NCI-H446 (cell line): ENCODE measurements around the gene SIRPB2.

Experiments
- DNase-seq, 2 experiments: peaks; one replicate each; lab custom pipeline; 2025; lab: John Stamatoyannopoulos, UW

Gene SIRPB2

GRCh38 chr20:1471242-1471641, 20.0 kb downstream of the SIRPB2 start:
- no peak for DNase-seq

- DNase-seq: peak; percentile 65 to 85
These were observed 21.2 kb downstream of the SIRPB2 start for GRCh38 chr20:1469925-1470571.

- no peak for DNase-seq
These were observed 21.8 kb downstream of the SIRPB2 start for GRCh38 chr20:1469306-1469905.

- DNase-seq: no peak
These were observed 23.0 kb downstream of the SIRPB2 start for GRCh38 chr20:1468117-1468624.

- DNase-seq: no peak
These were observed 23.7 kb downstream of the SIRPB2 start for GRCh38 chr20:1467355-1468116.

GRCh38 chr20:1467082-1467354, 24.2 kb downstream of the SIRPB2 start:
- DNase-seq: no peak

- peak; percentile 71 to 96 for DNase-seq
These were observed 24.8 kb downstream of the SIRPB2 start, which contains the start of gene NSFL1C for GRCh38 chr20:1466211-1467081. TSS of gene NSFL1C (minus strand) at chr20:1466849. CDS start at chr20:1466824, 25 bp downstream.

- DNase-seq: no peak
These were observed 25.6 kb downstream of the SIRPB2 start for GRCh38 chr20:1465470-1466210.

GRCh38 chr20:1463971-1464570, 27.1 kb downstream of the SIRPB2 start:
- DNase-seq: no peak

- DNase-seq: no peak
These were observed 28.4 kb downstream of the SIRPB2 start for GRCh38 chr20:1462834-1463233.

- no peak for DNase-seq
These were observed 29.2 kb downstream of the SIRPB2 start for GRCh38 chr20:1462001-1462400.

- DNase-seq: no peak
These were observed 30.9 kb downstream of the SIRPB2 start for GRCh38 chr20:1460275-1460674.

- DNase-seq: no peak
These were observed 33.2 kb downstream of the SIRPB2 start for GRCh38 chr20:1457992-1458391.

- no peak for DNase-seq
These were observed 34.9 kb downstream of the SIRPB2 start for GRCh38 chr20:1456300-1456699.

GRCh38 chr20:1450926-1451491, 40.2 kb downstream of the SIRPB2 start:
- DNase-seq: no peak

- no peak for DNase-seq
These were observed 41.9 kb downstream of the SIRPB2 start for GRCh38 chr20:1449370-1449769.

GRCh38 chr20:1448081-1448620, 43.1 kb downstream of the SIRPB2 start:
- DNase-seq: no peak

GRCh38 chr20:1446536-1446935, 44.7 kb downstream of the SIRPB2 start:
- DNase-seq: no peak

GRCh38 chr20:1443085-1443484, 48.1 kb downstream of the SIRPB2 start:
- no peak for DNase-seq

GRCh38 chr20:1442304-1442703, 48.9 kb downstream of the SIRPB2 start:
- no peak for DNase-seq
